ENCODE data around the gene ZDHHC14.
A peak's percentile ranks its signal among the peaks of the same experiment; 100 is the strongest.
"Not testable (repeated sequence)": the region's sequence is repeated elsewhere in the genome, so short reads cannot be mapped to it uniquely, and the experiment has no call there.

ZDHHC14 gene

GRCh38 chr6:157550114-157550989, 169.4 kb downstream of the ZDHHC14 start:
- Mint-ChIP-seq H3K4me1 (peaks cover 52% of the 10 kb centered on the region), H3K9me3 (no peaks in the 10 kb centered on the region), H3K27ac (peak overlapping the region; percentile 77), H3K4me3 (no peak overlapping the region), H3K36me3 (peaks cover 44% of the 10 kb centered on the region), H3K27me3 (no peaks in the 10 kb centered on the region)
- peak; percentile 83 for ATAC-seq

GRCh38 chr6:157551041-157551832, 170.2 kb downstream of the ZDHHC14 start:
- Mint-ChIP-seq H3K27me3 (no peaks in the 10 kb centered on the region), H3K9me3 (no peaks in the 10 kb centered on the region), H3K36me3 (peaks cover 36% of the 10 kb centered on the region), H3K4me1 (peaks cover 61% of the 10 kb centered on the region), H3K4me3 (no peak overlapping the region), H3K27ac (peak overlapping the region; percentile 79)
- no peak for ATAC-seq

GRCh38 chr6:157552081-157552747, 171.2 kb downstream of the ZDHHC14 start:
- peaks cover 71% of the 10 kb centered on the region for H3K4me1 Mint-ChIP-seq
- H3K36me3 Mint-ChIP-seq = peaks cover 26% of the 10 kb centered on the region
- no peaks in the 10 kb centered on the region for H3K27me3 Mint-ChIP-seq
- H3K4me3 Mint-ChIP-seq = no peak overlapping the region
- no peaks in the 10 kb centered on the region for H3K9me3 Mint-ChIP-seq
- ATAC-seq = no peak
- H3K27ac Mint-ChIP-seq = peak overlapping the region; percentile 79

GRCh38 chr6:157552820-157553485, 172.0 kb downstream of the ZDHHC14 start:
- Mint-ChIP-seq H3K27me3 (no peaks in the 10 kb centered on the region), H3K9me3 (no peaks in the 10 kb centered on the region), H3K27ac (peak overlapping the region; percentile 79), H3K4me1 (peaks cover 77% of the 10 kb centered on the region), H3K36me3 (peaks cover 24% of the 10 kb centered on the region), H3K4me3 (no peak overlapping the region)
- no peak for ATAC-seq

- Mint-ChIP-seq H3K27me3 (no peaks in the 10 kb centered on the region), H3K4me1 (peaks cover 77% of the 10 kb centered on the region), H3K9me3 (no peaks in the 10 kb centered on the region), H3K27ac (peak overlapping the region; percentile 95), H3K36me3 (peaks cover 18% of the 10 kb centered on the region), H3K4me3 (no peak overlapping the region)
- ATAC-seq = no peak
Observed at GRCh38 chr6:157554747-157555146, 173.8 kb downstream of the ZDHHC14 start.

- no peaks in the 10 kb centered on the region for H3K27me3 Mint-ChIP-seq
- no peak for ATAC-seq
- H3K9me3 Mint-ChIP-seq = no peaks in the 10 kb centered on the region
- peak overlapping the region; percentile 19 for H3K4me3 Mint-ChIP-seq
- peaks cover 77% of the 10 kb centered on the region for H3K4me1 Mint-ChIP-seq
- H3K36me3 Mint-ChIP-seq = peaks cover 19% of the 10 kb centered on the region
- H3K27ac Mint-ChIP-seq = peak overlapping the region; percentile 95
Observed at GRCh38 chr6:157555455-157556143, 174.6 kb downstream of the ZDHHC14 start.

- Mint-ChIP-seq H3K27me3 (no peaks in the 10 kb centered on the region), H3K4me3 (peak overlapping the region; percentile 66), H3K9me3 (no peaks in the 10 kb centered on the region), H3K4me1 (peaks cover 78% of the 10 kb centered on the region), H3K27ac (peak overlapping the region; percentile 95), H3K36me3 (peaks cover 20% of the 10 kb centered on the region)
- ATAC-seq = no peak
Observed at GRCh38 chr6:157556144-157556645, 175.2 kb downstream of the ZDHHC14 start.

GRCh38 chr6:157556671-157557430, 175.9 kb downstream of the ZDHHC14 start:
- H3K27me3 Mint-ChIP-seq = no peaks in the 10 kb centered on the region
- ATAC-seq = peak; percentile 40
- peak overlapping the region; percentile 66 for H3K4me3 Mint-ChIP-seq
- H3K27ac Mint-ChIP-seq = peak overlapping the region; percentile 95
- peaks cover 78% of the 10 kb centered on the region for H3K4me1 Mint-ChIP-seq
- H3K9me3 Mint-ChIP-seq = no peaks in the 10 kb centered on the region
- H3K36me3 Mint-ChIP-seq = peaks cover 18% of the 10 kb centered on the region

GRCh38 chr6:157557559-157557958, 176.6 kb downstream of the ZDHHC14 start:
- Mint-ChIP-seq H3K27me3 (no peaks in the 10 kb centered on the region), H3K4me1 (peaks cover 78% of the 10 kb centered on the region), H3K4me3 (peak overlapping the region; percentile 66), H3K27ac (peak overlapping the region; percentile 95), H3K36me3 (peaks cover 12% of the 10 kb centered on the region), H3K9me3 (no peaks in the 10 kb centered on the region)
- peak; percentile 67 for ATAC-seq

GRCh38 chr6:157558049-157558448, 177.1 kb downstream of the ZDHHC14 start:
- Mint-ChIP-seq H3K27ac (peak overlapping the region; percentile 95), H3K4me3 (no peak overlapping the region), H3K36me3 (peaks cover 7% of the 10 kb centered on the region), H3K27me3 (no peaks in the 10 kb centered on the region), H3K9me3 (no peaks in the 10 kb centered on the region), H3K4me1 (peaks cover 78% of the 10 kb centered on the region)
- no peak for ATAC-seq

- Mint-ChIP-seq H3K4me1 (peaks cover 83% of the 10 kb centered on the region), H3K27ac (peak overlapping the region; percentile 95), H3K27me3 (no peaks in the 10 kb centered on the region), H3K36me3 (peaks cover 7% of the 10 kb centered on the region), H3K4me3 (no peak overlapping the region), H3K9me3 (no peaks in the 10 kb centered on the region)
- no peak for ATAC-seq
Observed at GRCh38 chr6:157558487-157559200, 177.7 kb downstream of the ZDHHC14 start.

- ATAC-seq = no peak
- H3K27ac Mint-ChIP-seq = peak overlapping the region; percentile 95
- H3K9me3 Mint-ChIP-seq = no peaks in the 10 kb centered on the region
- H3K4me1 Mint-ChIP-seq = peaks cover 89% of the 10 kb centered on the region
- H3K4me3 Mint-ChIP-seq = no peak overlapping the region
- no peaks in the 10 kb centered on the region for H3K27me3 Mint-ChIP-seq
- H3K36me3 Mint-ChIP-seq = peaks cover 7% of the 10 kb centered on the region
Observed at GRCh38 chr6:157559201-157559756, 178.3 kb downstream of the ZDHHC14 start.

- not testable (repeated sequence) for H3K36me3 Mint-ChIP-seq, H3K9me3 Mint-ChIP-seq, H3K27ac Mint-ChIP-seq, H3K27me3 Mint-ChIP-seq, ATAC-seq, H3K4me3 Mint-ChIP-seq
- H3K4me1 Mint-ChIP-seq = peaks cover 94% of the 10 kb centered on the region
Observed at GRCh38 chr6:157560063-157560462, 179.1 kb downstream of the ZDHHC14 start.

All from stimulated activated memory B cell treated with anti-CD40 and anti-IgM and Interleukin-4, amounts not matched to agents 10 μg/mL and 1 μg/mL and 100 μg/mL, for 72 hours (primary cell).